Measurements from ENCODE around the gene MTA1.
A peak's percentile ranks its signal among the peaks of the same experiment; 100 is the strongest.

MTA1 gene

GRCh38 chr14:105408592-105408991 lies 11.0 kb upstream of the MTA1 start:
- no peak for DNase-seq (ENCODE audit: low read depth, low spot score)

- no peak for DNase-seq (ENCODE audit: low read depth, low spot score)
These were observed 10.3 kb upstream of the MTA1 start for GRCh38 chr14:105409364-105409763.

- no peak for DNase-seq (ENCODE audit: low read depth, low spot score)
These were observed 9.0 kb upstream of the MTA1 start for GRCh38 chr14:105410642-105411016.

DNA sequence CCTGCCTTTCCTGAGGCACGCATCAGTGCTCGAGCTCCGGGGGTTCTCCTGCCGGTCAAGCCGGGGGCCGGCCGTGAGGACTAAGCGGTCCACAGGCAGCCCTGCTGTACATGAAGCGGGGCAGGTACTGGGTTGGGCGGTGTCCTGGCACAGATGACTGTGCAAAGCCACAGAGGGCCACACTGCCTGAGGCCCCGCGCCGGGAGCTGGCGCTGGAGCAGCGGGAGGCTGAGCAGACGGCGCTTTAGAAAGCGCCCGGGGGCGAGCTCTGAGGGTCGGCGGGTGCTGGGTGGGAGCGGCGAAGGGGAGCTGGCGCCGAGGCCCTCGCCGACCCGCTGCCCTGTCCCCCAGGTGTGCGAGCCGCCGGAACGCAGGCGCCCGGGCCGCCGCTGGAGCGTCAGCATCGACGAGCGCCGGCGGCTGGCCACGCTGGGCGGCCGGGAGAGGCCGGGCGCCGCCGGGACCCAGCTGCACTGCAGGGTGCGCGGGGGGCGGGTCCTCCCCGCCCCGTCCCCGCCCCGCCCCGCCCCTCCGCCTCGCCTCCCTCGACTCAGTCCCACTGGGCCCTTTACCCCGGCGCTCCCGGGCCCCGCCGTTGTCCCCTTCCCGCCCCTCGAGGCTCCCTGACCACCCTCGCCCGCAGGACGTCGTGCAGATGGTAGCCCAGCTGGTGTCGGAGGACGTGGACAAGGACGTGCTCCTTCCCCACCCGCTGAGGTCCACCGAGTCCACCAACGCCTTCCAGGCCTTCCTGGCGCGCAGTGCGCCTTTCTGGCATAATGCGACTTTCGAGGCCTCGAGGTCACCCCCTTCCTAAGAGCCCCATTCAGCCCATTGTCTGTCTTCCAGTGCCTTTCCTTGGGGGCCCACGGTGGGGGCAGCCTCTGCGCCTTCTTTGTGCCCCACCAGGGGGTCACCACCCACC lies 8.3 kb upstream of the MTA1 start:
- DNase-seq (ENCODE audit: low read depth, low spot score) = no peak

DNA sequence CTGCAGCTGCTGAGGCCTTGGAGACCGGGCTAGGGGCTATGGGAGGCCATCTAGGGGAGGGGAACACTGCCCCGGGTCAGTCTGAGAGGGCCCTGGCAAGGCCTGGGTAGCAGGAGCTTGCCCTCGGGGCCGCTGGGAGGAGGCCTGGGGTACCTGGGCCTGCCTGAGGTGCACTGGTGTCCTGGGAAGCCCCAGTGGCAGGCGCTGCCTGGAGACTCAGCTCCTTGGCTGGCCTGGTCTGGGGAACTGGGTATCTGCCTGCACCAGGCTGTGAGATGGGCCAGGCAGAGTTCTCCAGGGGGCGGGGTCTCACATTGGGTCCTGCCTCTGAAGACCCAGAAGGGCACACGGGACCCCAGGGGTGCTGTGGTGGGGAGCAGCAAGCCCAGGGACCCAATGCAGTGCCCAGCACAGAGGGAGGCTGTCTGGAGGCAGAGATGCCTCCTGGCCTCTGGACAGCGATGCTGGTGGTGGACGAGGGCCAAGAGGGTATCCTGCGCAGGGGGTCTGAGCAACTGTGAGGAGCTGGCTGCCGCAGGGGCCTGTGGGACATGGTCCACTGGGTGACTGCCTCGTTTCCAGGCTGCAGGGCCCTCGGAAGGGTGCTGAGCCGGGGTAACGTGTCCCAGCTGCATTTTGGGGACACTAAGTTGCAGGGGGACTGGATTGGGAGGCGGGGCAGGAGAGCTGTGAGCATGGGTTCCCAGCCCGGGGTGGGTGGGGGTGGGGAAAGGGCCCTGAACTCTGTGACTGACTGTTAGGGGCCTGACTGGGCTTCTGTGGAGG lies 7.4 kb upstream of the MTA1 start:
- DNase-seq (ENCODE audit: low read depth, low spot score) = no peak

GRCh38 chr14:105412771-105413543 lies 6.7 kb upstream of the MTA1 start:
- no peak for DNase-seq (ENCODE audit: low read depth, low spot score)

DNA sequence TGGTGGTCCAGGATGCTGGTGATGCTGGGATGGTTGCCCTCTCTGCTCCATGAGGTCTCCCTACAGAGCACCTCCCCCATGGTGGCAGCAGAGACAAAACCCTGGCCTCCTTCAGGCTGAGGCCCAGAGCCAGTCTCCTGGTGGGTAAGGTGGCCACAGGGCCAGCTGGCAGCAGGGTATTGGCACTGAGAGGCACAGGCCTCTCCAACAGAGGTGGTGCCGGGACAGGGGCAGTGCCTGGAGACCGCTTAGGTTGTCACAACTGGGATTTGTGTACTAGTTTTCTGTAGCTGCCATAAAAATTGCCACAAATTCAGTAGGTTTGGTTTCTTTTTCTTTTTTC lies 6.1 kb upstream of the MTA1 start:
- DNase-seq (ENCODE audit: low read depth, low spot score) = no peak

DNA sequence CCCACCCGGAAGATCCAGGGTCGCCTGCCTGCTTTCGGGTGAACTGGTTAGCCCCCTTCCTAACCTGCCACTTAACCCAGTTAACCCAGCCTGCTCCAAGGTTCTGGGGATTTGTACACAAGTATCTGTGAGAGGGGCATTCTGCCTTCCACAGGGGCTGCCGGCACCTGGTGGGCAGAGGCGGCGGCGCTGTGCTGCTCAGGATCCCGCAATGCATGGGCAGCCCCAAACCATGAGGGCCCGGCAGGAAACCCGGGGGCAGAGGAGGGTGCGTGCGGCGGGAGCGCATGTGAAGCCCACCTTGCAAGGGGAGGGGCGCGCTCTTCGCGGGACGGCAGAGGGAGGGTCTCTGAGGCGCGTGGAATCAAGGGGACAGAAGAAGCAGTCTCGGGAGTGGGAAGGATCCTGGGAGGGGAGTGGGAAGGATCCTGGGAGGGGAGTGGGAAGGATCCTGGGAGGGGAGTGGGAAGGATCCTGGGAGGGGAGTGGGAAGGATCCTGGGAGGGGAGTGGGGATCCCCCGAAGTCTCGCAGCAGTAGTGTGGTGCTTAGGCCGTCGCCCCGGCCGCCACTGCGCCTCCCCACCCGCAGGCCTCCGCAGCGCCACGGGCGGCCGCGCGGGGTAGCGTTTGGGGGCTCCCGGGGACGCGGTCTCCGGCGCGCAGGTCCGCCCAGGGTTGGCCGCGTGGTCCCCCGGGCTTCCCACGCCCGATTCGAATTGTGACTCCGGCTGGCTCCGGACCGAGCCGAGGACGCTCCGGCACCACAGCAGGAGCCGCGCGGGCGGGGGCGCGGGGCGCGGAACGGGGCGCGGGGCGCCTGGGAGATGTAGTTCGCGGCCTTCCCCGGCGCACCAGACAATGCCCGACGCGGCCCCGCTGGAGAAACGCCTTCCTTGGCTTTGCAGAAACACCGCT lies 4.9 kb upstream of the MTA1 start:
- DNase-seq (ENCODE audit: low read depth, low spot score) = peak; percentile 22

GRCh38 chr14:105415481-105416428 lies 3.9 kb upstream of the MTA1 start:
- DNase-seq (ENCODE audit: low read depth, low spot score) = no peak

GRCh38 chr14:105416671-105417070 lies 3.0 kb upstream of the MTA1 start:
- no peak for DNase-seq (ENCODE audit: low read depth, low spot score)

GRCh38 chr14:105417690-105418121 lies 1.9 kb upstream of the MTA1 start:
- no peak for DNase-seq (ENCODE audit: low read depth, low spot score)

DNA sequence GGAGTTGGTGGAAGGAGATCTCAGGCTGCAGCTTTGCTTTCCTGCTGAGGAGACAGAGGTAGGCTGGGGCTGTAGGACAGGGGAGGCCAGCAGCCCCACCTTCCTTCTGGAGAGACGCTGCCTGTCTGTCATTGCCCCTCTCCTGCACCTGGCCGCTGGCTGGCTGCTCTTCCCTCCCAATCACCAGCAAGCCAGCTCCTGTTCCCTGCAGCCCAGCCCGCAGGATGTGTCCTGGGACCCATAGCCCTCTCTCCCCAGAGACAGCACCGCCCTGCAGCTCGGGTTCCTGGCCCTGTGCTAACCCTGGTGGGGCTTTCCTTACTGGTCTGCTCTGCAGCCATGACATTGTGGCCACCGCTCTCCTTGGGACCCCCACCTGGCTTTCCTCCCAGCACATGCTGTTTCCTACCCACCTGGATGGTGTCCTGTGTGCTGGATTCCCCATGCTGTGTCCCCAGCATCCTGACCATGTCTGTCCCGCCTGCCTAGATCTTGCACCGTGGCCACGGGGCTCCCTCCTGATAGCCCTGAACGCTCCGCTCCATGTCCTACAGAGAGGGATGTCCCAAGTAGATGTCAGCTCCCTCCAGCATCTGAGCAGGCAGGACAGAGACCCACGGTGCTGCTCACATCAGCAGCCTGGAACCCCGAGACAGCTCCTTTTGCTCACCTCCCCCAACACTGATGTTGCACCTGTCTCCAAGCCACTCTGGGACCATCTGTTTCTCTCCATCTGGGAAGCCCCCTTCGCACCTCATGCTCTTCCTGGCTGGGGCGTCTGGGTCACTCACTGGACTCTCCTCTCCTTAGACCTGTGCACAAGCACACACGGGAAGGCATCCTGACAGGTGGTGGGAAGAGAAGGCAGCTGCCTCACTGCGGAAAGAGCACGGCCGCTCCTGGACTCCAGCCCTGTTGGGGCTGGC lies 1.1 kb upstream of the MTA1 start:
- DNase-seq (ENCODE audit: low read depth, low spot score) = no peak

GRCh38 chr14:105420101-105420973 lies 710 bp downstream of the MTA1 start:
- no peak for DNase-seq (ENCODE audit: low read depth, low spot score)

DNA sequence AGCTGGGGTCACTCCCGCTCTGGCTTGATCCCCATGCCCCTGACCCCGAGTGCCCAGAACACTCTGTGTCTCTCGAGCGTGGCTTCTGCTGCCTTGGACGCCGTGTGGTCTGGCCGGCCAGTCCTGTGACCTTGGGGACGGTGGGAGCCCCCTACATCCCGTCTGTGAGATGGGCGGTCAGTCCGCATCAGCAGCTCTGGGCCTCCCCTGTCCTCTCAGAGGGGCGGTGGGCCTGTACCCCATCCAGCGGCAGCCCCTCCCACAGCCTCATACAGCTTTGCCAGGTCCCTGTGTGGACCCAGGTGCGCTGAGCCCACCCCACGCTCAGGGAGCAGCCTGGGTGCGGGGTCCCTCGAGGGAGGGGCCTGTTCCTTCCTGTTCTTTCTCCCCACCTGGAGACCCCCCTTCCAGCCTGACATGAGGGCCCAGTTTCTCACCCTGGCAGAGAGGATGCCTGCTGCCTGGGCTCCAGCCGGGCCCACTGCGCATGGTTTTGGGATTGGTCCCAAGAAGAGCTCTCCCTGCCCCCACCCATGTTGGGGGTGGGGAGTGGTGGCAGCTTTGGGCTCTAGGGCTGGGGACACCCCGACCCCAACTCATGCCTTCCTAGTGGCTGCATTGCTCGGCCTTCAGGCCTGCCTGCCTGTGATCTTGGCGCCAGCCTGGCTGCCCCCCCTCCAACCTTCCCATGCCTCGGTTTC lies 1.5 kb downstream of the MTA1 start:
- DNase-seq (ENCODE audit: low read depth, low spot score) = no peak

DNA sequence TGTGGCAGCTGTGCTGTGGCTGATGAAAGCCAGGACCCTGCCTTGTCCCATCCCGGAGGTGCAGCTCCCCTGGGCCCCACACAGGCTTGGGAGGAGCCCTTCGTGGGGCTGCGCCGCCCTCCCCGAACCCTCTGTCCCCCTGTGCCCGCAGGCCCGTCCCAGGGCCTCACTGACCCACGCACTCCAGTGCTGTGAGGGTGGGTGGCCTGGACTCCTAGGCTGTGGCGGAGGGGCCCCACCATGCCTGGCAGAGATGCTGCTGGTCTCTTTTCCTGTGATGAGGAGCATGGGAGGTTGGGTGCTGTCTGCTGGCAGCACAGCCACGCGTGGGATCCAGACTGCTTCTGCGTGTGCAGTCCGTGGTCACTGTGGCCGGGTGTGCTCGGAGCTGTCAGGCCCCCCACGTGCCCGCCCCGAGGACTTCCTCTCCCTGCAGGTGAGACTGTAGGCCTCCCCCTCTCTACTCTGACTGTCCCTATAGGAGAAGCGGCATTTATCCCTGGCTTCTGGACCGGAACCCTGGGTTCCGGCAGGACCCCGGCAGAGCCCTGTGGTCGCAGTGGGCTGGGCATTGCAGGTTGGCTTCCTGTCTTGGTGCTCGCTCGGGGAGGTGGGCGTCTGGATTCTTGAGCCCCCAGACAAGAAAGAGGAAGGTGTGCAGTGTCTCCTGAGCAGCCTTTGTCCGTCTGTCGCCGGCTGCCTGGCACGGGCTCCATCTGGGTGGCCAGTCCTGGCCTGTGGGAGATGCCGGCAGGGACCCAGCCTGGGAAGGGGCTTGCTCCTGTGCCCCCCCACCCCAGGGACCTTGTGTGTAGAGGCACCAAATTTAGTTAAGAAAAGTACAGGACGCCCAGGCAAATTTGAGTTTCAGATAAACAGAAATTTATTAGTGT lies 2.3 kb downstream of the MTA1 start:
- DNase-seq (ENCODE audit: low read depth, low spot score) = no peak

Data from activated CD4-positive, CD25-positive, alpha-beta regulatory T cell treated with anti-CD3 and anti-CD28 coated beads, Interleukin-2, amount 50 U/mL, for 16 hours (primary cell).